Measurements from ENCODE around the gene TEX38.
A peak's percentile ranks its signal among the peaks of the same experiment; 100 is the strongest.
"Not testable (repeated sequence)": the region's sequence is repeated elsewhere in the genome, so short reads cannot be mapped to it uniquely, and the experiment has no call there.

Gene TEX38

GRCh38 chr1:46655848-46656247, 15.8 kb upstream of the TEX38 start:
- no peak for DNase-seq (ENCODE audit: low spot score)

- no peak for DNase-seq (ENCODE audit: low spot score)
These were observed 15.0 kb upstream of the TEX38 start for GRCh38 chr1:46656643-46657042.

GRCh38 chr1:46657775-46658174, 13.9 kb upstream of the TEX38 start:
- no peak for DNase-seq (ENCODE audit: low spot score)

GRCh38 chr1:46659307-46659870, 12.3 kb upstream of the TEX38 start:
- no peak for DNase-seq (ENCODE audit: low spot score)

DNA sequence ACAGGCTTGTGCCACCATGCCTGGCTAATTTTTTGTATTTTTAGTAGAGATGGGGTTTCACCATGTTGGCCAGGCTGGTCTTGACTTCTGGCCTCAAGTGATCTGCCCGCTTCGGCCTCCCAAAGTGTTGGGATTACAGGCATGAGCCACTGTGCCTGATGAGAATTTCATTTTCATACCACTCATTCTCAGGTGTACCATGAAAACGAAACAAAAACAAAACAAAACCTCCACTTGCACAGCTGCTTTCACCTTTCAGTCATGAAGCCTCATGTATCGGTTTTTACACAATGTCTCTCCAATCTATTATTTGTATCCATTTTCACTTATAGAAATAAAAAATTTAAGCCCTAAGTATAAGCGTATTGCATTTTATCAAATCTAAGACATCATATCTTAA, 11.5 kb upstream of the TEX38 start:
- not testable (repeated sequence) for DNase-seq (ENCODE audit: low spot score)

GRCh38 chr1:46662919-46663318, 8.7 kb upstream of the TEX38 start:
- DNase-seq (ENCODE audit: low spot score), result not testable (repeated sequence)

DNA sequence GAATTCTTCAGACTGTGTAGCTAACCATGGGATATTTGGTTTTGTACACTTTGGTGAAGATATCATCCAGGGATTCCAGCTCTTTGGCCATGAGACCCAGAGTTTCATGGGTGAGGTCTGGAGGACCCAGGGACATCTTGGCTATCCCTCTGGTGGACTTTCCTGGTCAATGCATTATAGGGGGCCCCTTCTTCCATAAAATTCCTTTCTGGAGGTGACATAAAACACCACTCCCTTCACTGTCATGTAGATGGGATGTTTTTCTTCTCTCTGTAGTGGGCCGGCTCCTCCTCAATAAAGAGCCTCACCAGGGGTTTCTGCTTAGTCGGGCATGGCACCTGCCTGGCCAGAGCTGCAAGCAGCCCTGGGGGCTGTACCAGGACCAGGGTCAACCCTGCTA, 5.7 kb upstream of the TEX38 start:
- DNase-seq (ENCODE audit: low spot score), result no peak

DNA sequence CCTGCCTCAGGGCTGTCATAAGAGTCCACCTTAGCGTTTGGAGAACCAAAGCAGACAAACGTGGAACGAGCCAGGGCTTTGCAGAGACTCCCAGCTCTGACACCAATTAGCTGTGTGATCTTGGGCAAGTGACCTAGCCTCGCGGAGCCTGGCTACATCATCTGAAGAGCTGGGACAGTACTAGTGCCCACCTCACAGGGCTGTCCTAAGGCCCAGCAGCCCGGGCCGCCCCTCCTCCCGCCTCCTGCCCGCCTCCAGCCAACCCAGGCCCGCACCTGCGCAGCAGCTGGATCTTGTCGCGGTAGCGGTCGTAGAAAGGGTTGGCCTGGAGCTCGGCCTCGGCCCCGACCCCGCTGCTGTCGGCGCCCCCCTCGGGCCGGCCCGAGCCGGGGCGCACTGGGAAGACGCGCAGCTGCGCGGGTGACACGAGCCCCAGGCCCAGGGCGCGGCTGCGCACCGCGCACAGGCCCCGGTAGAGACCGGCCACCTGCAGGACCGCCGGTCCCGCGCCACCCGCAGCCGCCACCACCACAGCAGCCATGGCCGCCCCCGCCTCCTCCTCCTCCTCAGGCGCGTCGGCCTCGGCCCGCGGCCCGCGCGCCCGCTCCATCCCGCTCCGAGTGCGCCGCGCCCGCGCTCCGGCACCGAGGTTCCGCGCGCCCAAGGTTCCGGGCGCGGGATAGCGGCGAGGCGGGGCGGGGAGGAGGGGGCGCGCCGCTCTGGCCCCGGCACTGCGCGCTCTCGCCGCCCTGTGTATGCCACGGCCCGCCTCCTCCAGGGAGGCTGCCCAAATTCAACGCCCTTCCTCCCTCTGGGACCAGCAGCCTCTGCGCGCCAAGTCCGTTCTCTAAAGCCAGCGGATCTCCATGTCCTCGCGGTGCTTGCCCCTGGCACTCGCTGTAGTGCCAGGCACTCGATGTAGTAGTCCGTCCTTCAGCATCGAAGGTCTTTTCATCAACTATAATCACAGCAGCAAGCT, 3.6 kb upstream of the TEX38 start, which contains the start of gene ATPAF1:
ATPAF1 (minus strand) TSS at position 583 of the 979 bp plus-strand sequence; CDS start at position 541, 42 bp downstream.
- DNase-seq (ENCODE audit: low spot score), result peak; percentile 85

DNA sequence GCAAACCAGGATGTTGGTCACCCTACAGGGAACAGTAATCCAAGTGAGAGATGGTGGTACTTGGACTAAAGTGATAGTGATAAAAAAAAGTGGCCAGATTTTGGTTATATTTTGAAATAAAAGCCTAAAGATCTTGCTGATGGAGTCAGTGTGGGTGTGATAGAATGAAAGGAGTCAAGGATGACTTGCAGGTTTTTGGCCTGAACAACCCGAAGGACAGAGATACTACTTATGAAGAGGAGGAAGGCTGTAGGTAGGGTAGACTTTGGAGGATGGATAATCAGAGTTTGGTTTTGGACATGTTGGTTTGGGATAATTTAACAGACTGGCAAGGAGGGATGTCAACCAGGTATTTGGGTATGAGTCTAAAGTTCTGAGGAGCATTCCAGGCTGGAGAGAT, 1.5 kb upstream of the TEX38 start:
- no peak for DNase-seq (ENCODE audit: low spot score)

- DNase-seq (ENCODE audit: low spot score), result no peak
These were observed 1.0 kb downstream of the TEX38 start for GRCh38 chr1:46672696-46673095.

- DNase-seq (ENCODE audit: low spot score), result no peak
These were observed 2.1 kb downstream of the TEX38 start for GRCh38 chr1:46673749-46674182.

- DNase-seq (ENCODE audit: low spot score), result no peak
These were observed 4.1 kb downstream of the TEX38 start for GRCh38 chr1:46675549-46676314.

DNA sequence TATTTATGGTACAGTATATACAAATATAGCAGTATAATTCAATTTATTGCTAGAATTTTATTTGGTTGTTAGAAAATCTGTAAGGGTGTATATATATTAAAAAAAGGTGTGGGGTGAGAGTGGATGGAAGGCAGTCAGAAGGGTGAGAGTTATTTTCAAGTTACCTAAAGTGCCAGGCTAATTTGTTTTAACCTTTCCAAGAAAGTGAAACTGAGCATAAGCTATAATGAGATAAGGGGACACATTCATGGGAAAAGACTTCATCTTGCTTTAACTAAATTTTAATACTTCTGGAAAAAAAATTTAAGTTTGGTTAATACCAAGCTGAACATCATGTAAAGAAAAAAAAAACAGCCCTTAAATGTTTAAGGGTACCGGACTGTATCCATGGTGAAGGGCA, 4.9 kb downstream of the TEX38 start:
- no peak for DNase-seq (ENCODE audit: low spot score)

DNA sequence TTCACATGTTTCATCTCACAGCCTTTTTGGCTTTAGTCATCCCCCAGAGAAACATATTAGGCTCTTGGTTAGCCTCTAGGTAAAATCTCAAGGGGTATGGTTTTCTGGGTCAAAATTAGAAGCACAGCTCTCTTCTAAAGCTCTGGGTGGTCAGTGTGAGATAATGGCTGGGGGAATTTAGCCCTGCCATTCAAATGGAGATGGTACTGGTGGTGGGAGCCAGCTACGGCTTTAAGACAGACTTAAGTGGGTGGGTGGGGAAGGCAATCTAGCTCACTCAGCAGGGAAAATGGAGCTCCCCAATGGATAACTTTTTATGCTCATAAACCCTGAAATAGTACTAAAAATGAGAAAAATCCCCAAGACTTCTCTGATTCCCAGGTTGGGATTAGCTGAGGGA, 5.7 kb downstream of the TEX38 start:
- DNase-seq (ENCODE audit: low spot score), result no peak

DNA sequence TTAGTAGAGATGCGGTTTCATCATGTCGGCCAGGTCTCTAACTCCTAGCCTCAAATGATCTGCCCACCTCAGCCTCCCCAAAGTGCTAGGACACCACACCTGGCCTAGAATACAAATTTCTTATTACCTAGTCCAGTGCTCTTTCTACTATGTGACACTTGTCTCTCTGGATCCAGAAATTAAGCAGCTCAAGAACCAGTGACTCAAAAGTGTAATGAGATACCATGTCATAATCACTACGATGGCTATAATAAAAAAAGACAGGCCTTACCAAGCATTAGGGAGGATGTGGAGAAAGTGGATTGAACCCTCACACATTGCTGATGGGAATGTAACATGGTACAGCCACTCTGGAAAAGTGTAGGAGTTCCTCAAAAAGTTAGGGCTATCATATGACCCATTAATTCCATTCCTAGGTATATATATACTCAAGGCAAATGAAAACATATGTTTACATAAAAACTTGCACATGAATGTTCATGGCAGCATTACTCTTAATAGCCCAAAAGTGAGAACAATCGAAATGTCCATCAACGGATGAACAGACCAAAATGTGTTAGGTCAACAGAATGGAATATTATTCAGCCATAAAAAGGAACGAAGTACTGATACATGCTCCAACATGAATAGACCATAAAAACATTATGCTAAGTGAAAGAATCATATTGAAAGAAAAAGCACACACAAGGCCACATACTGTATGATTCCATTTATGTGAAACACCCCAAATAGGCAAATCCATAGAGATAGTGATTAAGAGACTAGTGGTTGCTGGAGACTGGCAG, 8.3 kb downstream of the TEX38 start:
- DNase-seq (ENCODE audit: low spot score), result no peak

- DNase-seq (ENCODE audit: low spot score), result no peak
These were observed 9.8 kb downstream of the TEX38 start for GRCh38 chr1:46681333-46682034.

GRCh38 chr1:46682064-46682463, 10.4 kb downstream of the TEX38 start:
- no peak for DNase-seq (ENCODE audit: low spot score)

GRCh38 chr1:46684670-46685069, 13.0 kb downstream of the TEX38 start:
- no peak for DNase-seq (ENCODE audit: low spot score)

DNA sequence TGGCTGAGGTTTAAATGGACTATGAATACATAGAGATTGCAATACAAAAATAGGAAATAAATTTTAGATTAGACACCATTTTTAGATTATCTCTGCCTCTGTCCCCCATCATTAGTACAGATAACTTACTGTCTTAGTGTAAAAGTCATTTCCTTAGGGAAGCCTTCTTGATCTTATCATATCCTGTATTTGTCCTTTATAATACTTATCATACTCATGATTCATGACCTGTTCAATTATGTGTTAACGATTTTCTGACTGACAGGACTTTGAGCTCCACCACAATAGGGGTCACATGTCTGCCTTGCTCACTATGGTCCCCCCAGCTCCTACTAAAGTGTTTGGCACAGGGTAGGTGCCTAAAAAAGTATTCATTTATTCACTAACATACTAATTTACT, 14.6 kb downstream of the TEX38 start:
- no peak for DNase-seq (ENCODE audit: low spot score)

DNA sequence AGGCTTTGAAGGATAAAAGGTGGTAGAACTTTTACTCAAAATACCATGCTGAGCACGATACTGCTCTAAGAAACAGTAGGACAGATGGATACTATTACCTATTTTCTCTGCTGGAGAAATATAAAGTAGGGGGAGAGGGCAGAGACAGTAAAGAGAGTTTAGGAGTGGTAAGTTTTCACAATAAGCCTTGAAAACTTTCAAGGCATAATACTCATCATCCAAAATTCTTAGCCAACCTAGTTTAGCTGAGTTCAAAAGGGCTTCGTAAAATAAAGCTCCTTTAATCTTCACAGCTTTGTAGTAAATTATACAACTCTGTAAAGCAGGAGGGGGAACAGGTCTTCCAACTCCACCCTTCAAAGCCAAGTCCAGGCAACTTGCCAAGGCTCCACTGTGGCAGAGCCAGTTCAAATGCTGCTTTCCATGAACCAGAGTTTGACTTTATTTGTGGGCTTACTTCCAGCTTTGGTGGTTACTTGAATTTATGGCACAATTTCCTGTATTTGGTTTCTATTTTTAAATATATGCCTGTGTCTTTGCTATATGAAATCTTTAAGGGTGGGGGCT, 15.5 kb downstream of the TEX38 start:
- no peak for DNase-seq (ENCODE audit: low spot score)
